Measurements from ENCODE around the gene PTH2.

DNA sequence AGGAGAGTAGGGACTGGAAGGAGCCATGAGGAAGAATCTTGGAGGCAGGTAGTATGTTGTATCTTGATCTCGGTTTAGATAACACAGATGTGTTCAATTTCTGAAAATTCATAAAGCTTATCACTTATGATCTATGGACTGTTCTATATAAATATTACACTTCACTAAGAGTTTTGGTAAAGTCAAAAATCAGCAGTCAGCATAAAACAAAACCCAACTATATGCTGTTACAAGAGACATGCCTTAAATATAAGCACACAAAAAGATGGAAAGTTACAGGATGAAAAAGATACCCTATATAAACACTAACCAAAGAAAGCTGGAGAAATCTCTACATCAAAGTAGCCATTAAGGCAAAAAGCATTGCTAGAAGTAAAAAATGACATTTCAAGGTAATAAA lies 39.6 kb downstream of the PTH2 start:
- TF ChIP-seq CTCF (IDR thresholded peaks at IDR 0.05; ENCODE audit: insufficient read depth, low read depth, low read length) (no peak), EZH2 (IDR thresholded peaks at IDR 0.05; ENCODE audit: insufficient read depth, low read length) (no peak)
